VCaP (cell line): ENCODE measurements around the gene KIAA1143.

Experiments
- H3K27ac ChIP-seq: fragments of 450-650 bp; 2 replicates; pipeline ENCODE4 v1.5.1; 2017
- TF ChIP-seq, protein P1 (sequence below): fragments of 450-650 bp; conservative IDR thresholded peaks from 2 replicates; pipeline ENCODE4 v1.5.1; 2017; ENCODE audit warnings: mild to moderate bottlenecking, moderate library complexity

KIAA1143 gene

DNA sequence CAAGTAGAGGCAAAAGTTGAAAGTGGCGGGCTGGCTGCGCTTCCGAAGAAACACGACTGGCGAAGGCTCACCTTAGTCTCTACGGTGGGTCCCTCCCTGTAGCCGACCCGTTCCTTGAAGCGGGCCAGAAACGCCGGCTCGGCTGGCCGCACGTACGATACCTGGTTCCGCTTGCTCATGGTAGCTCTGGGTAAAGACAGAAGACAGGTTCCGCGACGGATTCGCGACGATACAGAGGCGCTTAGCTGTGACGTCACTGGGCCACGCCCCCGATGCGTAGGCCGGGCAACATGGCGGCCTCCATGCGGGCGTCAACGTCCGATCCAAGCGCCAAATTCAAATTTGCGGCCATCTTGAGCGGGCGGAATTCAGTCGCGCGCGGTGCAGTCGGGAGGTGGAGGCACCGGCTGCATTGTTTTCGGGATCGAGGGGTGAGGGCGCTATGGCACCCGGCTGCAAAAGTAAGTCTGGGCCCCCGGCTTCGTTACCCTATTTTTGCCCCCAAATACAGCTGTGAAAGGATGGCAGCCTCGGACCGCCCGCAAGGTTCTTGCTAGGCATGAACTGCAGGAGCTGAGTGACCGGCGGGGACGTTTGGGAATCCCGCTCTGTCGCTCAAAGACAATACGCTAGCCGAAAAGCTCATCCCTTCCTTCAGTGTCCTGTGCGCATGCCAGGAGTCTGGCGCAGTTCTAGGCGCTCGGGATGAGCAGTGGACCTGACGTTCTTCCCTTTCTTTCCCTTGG is at the start of gene KIAA1143, which contains the start of gene KIF15:
TSS of gene KIAA1143 (minus strand) at position 196 of the 746 bp plus-strand sequence. CDS start at position 179, 17 bp downstream.
TSS of gene KIF15 (plus strand) at position 371 of the 746 bp plus-strand sequence. CDS start at position 443, 72 bp downstream.
- TF ChIP-seq, protein P1, sequence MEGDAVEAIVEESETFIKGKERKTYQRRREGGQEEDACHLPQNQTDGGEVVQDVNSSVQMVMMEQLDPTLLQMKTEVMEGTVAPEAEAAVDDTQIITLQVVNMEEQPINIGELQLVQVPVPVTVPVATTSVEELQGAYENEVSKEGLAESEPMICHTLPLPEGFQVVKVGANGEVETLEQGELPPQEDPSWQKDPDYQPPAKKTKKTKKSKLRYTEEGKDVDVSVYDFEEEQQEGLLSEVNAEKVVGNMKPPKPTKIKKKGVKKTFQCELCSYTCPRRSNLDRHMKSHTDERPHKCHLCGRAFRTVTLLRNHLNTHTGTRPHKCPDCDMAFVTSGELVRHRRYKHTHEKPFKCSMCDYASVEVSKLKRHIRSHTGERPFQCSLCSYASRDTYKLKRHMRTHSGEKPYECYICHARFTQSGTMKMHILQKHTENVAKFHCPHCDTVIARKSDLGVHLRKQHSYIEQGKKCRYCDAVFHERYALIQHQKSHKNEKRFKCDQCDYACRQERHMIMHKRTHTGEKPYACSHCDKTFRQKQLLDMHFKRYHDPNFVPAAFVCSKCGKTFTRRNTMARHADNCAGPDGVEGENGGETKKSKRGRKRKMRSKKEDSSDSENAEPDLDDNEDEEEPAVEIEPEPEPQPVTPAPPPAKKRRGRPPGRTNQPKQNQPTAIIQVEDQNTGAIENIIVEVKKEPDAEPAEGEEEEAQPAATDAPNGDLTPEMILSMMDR = no peak
- peak within 1 kb of the TSS; percentile 86 for H3K27ac ChIP-seq

DNA sequence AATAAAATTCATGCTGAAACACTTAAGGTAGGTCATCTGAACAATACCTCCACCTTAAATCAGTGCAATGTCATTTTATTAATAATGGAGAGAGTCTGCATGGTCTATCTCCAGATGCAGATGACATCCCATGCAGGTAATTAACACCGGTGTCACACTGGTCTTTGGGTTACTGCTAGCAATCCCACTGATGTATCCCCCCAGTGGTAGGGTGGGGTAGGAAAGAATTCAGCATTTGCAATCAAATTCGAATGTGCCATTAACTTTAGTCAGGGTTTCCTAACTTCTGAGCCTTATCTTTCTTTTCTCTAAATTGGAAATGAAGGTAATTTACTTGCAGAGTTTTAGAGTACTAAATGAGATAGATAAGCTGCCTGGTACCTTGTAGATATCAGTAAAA is 44.5 kb upstream of the KIAA1143 start:
- TF ChIP-seq, protein P1 = no peak
- H3K27ac ChIP-seq = no peak overlapping the region

DNA sequence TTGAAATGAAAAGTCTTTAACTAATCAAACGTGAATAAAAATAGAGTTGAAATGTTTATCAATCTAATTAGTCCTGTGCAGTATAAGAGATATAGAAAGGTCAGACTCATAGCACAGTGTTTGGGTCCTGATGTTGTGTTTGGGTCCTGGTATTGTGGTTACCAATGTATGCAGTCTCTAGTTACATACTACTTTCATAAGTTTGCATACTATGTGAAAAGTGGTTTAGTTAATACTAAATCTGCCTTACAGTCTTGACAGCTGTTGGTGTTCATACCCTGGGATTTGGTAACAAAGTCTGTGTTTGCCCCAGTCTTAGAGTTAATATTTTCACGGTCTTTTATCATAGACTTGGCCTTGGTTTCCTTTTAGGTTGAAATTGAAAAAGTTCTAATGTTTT is 41.9 kb upstream of the KIAA1143 start:
- TF ChIP-seq, protein P1 = no peak
- H3K27ac ChIP-seq = no peak overlapping the region

DNA sequence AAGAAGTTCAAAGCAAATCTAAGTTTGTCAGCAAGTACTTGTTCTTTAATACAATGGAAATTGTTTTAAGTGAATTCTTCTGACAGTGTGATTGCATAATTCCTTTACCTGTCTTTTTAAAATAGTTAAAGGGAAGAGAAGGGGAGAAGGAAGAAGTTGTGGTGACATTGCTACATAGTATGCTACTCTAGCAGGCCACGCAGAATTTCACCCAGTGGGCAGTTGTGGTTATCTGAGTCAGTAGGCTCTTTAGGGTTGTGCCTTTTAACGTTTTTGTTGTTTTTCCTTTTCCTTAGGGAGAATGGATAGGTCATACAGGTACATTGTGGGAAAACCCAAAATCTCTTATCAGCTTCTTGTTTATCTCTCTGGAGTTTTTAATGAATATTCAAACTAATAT is 40.6 kb upstream of the KIAA1143 start:
- no peak overlapping the region for H3K27ac ChIP-seq
- TF ChIP-seq, protein P1 = no peak

DNA sequence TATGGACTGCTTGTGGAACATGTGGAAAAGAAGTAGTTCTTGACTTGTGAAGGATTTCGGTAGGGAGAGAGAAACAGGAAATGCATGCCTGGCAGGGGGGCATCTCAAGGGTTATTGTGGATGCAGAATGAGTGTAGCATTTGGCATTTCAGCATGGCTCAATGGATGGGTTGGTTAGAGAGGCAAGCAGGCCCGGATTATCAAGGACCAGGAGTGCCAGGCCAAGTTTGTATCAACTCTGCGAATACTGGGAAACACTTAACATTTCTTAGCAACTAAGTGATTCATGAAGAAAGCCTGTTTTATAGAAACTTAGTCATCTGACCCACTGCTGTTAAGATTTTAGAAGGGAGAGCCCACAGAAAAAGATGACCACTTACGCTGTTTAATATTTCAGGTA is 33.8 kb upstream of the KIAA1143 start:
- TF ChIP-seq, protein P1 = no peak
- no peak overlapping the region for H3K27ac ChIP-seq

DNA sequence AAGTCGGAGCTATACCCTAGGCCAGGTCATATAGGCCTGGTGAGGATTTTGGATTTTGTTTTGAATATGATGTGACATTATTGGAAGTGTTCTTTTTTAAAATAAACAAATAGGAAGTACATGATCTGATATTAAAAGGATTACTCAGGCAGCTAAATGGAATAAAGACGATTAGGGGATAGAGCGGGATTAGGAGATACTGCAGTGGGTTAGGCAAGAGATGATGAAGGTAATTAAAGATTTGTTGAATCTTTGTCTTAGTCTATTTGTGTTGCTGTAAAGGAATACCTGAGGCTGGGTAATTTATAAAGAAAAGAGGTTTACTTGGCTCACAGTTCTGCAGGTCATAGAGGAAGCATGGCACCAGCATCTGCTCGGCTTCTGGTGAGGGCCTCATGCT is 21.5 kb upstream of the KIAA1143 start:
- TF ChIP-seq, protein P1 = no peak
- no peak overlapping the region for H3K27ac ChIP-seq

DNA sequence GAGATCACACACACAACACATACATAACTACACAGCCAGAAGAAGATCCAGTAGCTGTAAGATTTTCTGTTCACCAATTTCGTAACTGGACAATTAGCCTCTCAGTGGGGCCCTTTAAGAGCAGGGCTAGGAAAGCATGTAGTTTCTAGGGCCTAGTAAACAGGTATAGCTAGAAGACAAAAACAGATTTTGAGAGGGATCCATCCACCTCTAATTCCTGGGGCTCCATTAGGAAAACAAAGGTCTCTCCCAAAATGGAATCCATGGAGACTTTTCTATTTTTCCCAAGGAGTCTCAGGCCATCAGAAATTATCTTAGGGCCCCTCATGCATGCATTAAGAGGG is 10.7 kb upstream of the KIAA1143 start:
- no peak overlapping the region for H3K27ac ChIP-seq
- TF ChIP-seq, protein P1 = no peak
